HAP-1 (cell line): ENCODE data around the gene AOPEP.

Source experiments
- DNase-seq, 2 experiments: peaks; one replicate each; pipeline ENCODE4 v3.0.0-alpha.2; 2016 to 2020; ENCODE audit warnings: low spot score in 2 of 2
- H3K27me3 ChIP-seq: fragments of 250-450 bp; sonication (Bioruptor Pico); 2 replicates; pipeline ENCODE4 v1.5.1; 2020; ENCODE audit warnings: low read depth, mild to moderate bottlenecking, moderate library complexity
- H3K36me3 ChIP-seq: fragments of 250-450 bp; sonication (Bioruptor Pico); replicated peaks from 2 replicates; pipeline ENCODE4 v1.5.1; 2020; ENCODE audit warnings: mild to moderate bottlenecking
- H3K4me1 ChIP-seq: fragments of 250-450 bp; sonication (Bioruptor Pico); 2 replicates; pipeline ENCODE4 v1.5.1; 2020; ENCODE audit warnings: mild to moderate bottlenecking
- H3K4me3 ChIP-seq: fragments of 250-450 bp; sonication (Bioruptor Pico); 2 replicates; pipeline ENCODE4 v1.5.1; 2020; ENCODE audit warnings: mild to moderate bottlenecking, moderate library complexity
- H3K9me3 ChIP-seq: fragments of 250-450 bp; sonication (Bioruptor Pico); 2 replicates; pipeline ENCODE4 v1.5.1; 2020; ENCODE audit warnings: mild to moderate bottlenecking, moderate library complexity
- in situ Hi-C: fragments of 300-500 bp; cut with MboI; formaldehyde crosslinking; loops from 3 replicates; pipeline ENCODE4 v1.14.3; 2020; ENCODE audit warnings: low sequenced_read_pairs, inconsistent platforms, mixed read lengths

Gene AOPEP

DNA sequence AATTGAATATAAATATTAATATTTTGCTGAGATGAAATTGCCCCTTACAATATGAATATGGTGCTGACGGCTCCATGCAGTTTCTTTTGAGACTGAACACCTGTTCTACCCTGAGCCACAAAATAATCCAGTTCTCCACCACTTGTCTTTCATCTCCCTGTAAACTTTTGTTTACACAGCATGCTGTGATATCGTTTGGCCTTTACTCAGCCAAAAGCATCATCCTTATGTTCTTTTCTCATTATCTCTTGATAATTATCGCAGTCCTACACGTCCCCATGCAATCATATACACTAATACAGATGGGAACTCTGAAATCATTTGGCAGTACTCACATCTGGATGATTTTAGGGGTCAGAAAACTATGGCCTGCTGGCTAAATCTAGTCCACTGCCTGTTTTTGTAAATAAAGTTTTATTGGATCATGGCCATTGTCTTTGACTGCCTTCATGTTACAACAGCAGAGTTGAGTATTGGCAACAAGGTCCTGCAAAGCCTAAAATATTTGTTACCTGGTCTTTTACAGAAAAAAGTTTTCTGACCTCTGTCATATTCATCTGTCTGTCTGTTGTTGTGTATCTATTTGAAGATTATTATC is 53.3 kb downstream of the AOPEP start:
- in situ Hi-C loops = loop anchor here (5.0 kb wide), 1 partner anchor 343 kb away; no protein-coding TSS in a partner anchor
- DNase-seq = no peak
- Histone ChIP-seq H3K4me1 (peaks cover 2% of the 10 kb centered on the region; the same call in 1 of the 2 replicates), H3K27me3 (no peaks in the 10 kb centered on the region), H3K36me3 (no peaks in the 10 kb centered on the region; the same call in 1 of the 2 replicates), H3K4me3 (no peak overlapping the region), H3K9me3 (no peaks in the 10 kb centered on the region)

DNA sequence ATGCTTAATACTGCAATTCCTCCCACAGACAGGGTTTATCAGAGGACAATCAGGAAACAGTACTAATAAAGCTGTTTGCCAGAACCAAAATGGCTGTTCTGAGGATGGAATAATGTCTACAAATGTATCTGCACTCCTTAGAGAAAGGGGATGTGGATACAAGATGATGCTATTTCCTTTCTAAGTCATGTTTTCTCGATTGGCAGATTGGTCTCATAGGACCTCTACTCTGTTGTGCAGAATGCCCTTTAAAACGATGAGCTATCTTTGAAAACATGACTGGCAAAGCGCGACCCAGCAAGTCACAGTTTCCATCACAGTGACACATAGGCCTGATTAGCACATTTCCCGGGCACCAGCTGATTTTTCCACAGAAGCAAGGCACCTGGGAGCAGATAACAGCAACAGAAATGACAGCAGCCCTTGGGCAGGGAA is 54.0 kb downstream of the AOPEP start:
- DNase-seq = no peak
- H3K36me3 ChIP-seq = no peaks in the 10 kb centered on the region; the same call in 1 of the 2 replicates
- no peaks in the 10 kb centered on the region for H3K9me3 ChIP-seq
- peaks cover 2% of the 10 kb centered on the region; the same call in 1 of the 2 replicates for H3K4me1 ChIP-seq
- no peak overlapping the region for H3K4me3 ChIP-seq
- in situ Hi-C loops = loop anchor here (5.0 kb wide), 1 partner anchor 342 kb away; no protein-coding TSS in a partner anchor
- no peaks in the 10 kb centered on the region for H3K27me3 ChIP-seq

DNA sequence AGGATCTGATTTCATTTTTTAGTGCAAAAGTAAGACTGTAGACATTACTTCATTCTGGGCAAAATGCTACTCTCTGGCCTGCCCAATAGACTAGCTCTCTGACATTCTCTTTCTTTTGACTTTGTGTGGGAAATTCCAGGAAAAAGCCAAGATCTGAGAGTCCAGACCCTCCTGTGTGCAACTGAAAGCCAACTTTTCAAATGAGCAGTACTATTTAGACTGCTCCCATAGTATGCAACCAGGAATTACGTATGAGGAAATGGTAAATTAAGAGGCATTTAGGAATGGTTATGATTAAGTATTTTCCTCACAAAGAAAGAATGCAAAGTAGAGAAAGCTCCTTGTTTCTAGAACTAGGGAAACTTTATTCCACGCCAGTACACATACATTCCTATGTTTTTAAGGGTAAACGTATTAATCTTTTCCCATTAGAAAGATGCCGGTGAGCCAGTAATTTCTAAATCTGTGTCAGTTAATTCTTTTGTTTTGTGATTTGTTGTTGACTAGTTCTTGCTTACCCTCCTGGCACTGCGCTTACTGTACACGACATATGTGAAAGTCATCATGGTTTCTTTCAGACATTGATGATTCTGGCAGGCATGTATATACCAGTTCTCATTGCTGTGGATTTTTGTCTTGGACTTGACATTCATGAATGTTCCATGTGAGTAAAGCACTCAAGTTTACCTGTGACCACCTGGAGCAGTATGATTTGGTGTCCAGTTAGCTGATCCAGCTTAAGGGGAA is 56.0 kb downstream of the AOPEP start:
- Histone ChIP-seq H3K4me3 (no peak overlapping the region), H3K9me3 (no peaks in the 10 kb centered on the region), H3K36me3 (no peaks in the 10 kb centered on the region; the same call in 1 of the 2 replicates), H3K4me1 (peaks cover 2% of the 10 kb centered on the region; the same call in 1 of the 2 replicates), H3K27me3 (no peaks in the 10 kb centered on the region)
- in situ Hi-C loops = loop anchor here (5.0 kb wide), 1 partner anchor 340 kb away; no protein-coding TSS in a partner anchor
- no peak for DNase-seq

DNA sequence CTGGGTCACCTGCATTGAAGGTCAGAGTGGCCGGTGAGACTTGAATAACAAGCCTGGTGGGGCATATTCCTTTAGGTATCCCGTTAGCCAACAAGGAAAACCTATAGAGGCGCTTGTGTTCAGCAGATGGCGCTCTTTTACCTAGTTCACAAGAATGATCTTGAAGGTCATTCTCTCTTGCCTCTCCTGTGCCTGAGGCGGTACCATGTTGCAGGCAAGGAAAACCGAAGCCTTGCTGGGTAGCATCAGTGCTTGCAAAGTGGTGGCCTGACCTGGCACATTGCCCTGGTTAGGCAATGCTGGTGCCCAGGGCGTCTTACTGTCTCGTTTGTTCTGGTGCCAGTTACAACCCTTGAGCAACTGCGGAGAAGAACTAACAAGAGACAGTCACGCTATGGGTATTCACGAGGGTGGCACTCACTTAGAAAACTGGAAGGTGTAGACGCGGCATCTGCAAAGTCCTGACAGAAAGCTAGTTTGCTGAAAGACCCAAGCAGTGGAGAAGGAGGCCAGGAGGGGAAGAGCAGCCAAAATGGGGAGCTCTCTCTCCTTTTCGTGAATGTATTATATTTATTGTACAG is 56.7 kb downstream of the AOPEP start:
- H3K4me1 ChIP-seq = peaks cover 2% of the 10 kb centered on the region; the same call in 1 of the 2 replicates
- no peaks in the 10 kb centered on the region for H3K27me3 ChIP-seq
- no peaks in the 10 kb centered on the region for H3K9me3 ChIP-seq
- in situ Hi-C loops = loop anchor here (5.0 kb wide), 1 partner anchor 339 kb away; no protein-coding TSS in a partner anchor
- DNase-seq = peak; percentile 82 to 85
- H3K4me3 ChIP-seq = no peak overlapping the region
- no peaks in the 10 kb centered on the region; the same call in 1 of the 2 replicates for H3K36me3 ChIP-seq

DNA sequence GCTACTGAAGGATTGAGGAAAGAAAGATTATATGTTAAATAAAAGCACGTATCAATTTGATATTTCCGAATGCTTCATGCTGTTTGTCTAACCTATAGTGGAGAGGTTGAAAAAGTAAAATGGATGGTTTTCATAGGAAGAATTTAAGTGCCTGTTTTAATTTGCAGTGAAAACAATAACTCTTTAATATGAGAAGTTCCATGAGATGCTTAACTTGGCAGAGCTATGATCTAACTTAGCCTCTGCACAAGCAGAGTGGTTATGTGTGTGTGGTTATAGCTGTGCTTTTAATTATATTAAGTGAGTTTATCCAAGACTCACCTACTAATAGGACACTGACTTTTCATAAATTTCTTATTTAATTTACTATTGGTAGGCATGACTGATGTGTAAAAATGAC is 57.4 kb downstream of the AOPEP start:
- in situ Hi-C loops = loop anchor here (5.0 kb wide), 1 partner anchor 338 kb away; no protein-coding TSS in a partner anchor
- Histone ChIP-seq H3K4me1 (peaks cover 2% of the 10 kb centered on the region; the same call in 1 of the 2 replicates), H3K27me3 (no peaks in the 10 kb centered on the region), H3K9me3 (no peaks in the 10 kb centered on the region), H3K4me3 (no peak overlapping the region), H3K36me3 (no peaks in the 10 kb centered on the region; the same call in 1 of the 2 replicates)
- no peak for DNase-seq

DNA sequence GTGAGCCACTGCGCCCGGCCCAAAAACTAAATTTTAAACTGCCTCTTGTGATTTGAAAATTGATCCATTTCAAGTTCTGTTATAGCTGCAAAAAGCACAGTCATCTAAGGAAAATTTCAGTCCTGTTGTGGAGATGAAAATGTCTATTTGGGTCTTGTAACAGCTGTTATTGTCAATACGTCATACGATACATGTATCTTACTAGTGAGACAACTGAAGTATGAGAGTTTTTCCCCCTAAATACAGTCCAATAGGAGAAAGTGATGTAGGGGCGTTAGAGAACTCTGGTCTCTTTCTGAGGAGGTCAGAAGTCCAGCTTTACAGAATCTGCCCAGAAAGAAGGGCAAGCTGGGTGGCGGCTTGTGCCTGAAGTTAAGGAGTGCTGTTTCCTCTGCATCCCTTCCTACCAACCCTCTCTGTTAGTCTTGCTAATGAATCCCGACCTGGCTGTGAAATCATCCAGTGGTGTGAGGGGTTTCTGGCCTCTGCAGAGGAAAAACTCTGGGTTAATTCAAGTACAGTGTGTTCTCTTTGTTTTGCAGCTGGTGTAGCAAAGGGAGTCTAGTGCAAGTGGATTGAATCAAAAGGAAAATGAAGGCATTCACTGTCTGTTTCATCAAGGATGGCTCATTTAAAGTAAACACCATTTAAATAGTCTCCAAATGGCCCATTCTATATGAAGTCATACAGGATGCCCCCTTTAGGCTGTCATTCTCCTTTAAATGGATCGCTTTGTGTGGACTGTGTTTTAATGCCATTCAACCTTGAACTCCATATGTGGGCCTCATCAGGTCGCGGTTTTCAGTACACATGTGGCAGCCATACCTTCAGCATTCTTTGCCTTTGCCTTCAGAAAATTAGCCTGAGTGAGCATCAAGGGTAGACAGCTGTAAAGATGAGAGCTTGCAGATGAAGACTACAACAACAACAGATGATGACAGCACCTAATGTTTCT is 59.0 kb downstream of the AOPEP start:
- Histone ChIP-seq H3K27me3 (no peaks in the 10 kb centered on the region), H3K4me1 (peaks cover 2% of the 10 kb centered on the region; the same call in 1 of the 2 replicates), H3K4me3 (no peak overlapping the region), H3K9me3 (no peaks in the 10 kb centered on the region), H3K36me3 (no peaks in the 10 kb centered on the region; the same call in 1 of the 2 replicates)
- no peak for DNase-seq
- in situ Hi-C loops = no loop called here

DNA sequence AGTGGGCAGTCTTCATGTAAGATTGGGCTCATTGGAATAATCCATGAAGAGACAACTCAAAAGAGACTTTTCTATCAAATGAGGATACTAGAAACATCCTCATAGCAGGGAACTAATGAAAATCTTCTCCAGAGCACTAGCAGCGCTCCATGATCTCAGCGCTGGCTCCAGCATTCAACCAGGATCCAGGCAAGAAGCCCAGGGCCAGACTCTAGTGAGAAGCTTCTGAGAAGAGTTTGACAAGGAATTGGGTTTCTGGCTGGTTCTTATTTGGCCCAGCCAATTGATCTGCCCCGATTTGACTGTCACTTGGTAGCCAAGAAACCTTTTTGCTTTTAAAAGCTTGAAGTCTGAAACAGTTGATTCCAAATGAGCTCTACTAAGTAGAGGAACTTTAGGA is 60.1 kb downstream of the AOPEP start:
- in situ Hi-C loops = no loop called here

DNA sequence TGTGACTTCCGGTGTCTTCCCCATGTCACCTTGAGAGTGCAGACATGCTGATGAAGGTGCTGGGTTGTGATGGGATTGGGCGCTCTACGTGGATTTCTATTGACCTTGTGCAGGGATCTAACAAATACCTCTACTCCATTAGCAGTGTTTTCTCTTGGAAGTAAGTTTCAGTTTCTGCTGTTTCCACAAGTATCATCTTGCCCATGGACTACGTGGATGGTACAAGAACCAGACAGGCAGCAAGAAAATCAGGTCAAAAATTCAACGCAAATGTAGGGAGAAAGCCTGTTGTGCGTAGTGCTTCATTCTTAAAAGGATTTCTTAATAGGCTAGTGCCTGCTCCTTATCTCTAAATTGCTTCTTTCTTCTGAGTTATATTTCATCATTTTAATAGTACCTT is 60.8 kb downstream of the AOPEP start:
- H3K9me3 ChIP-seq = no peaks in the 10 kb centered on the region
- no peaks in the 10 kb centered on the region for H3K27me3 ChIP-seq
- peaks cover 2% of the 10 kb centered on the region; the same call in 1 of the 2 replicates for H3K4me1 ChIP-seq
- in situ Hi-C loops = no loop called here
- H3K36me3 ChIP-seq = no peaks in the 10 kb centered on the region; the same call in 1 of the 2 replicates
- DNase-seq = no peak
- no peak overlapping the region for H3K4me3 ChIP-seq

More for the DNA sequence above, 60.1 kb downstream of the AOPEP start:
- no peaks in the 10 kb centered on the region; the same call in 1 of the 2 replicates for H3K36me3 ChIP-seq
- peaks cover 2% of the 10 kb centered on the region; the same call in 1 of the 2 replicates for H3K4me1 ChIP-seq
- no peaks in the 10 kb centered on the region for H3K9me3 ChIP-seq
- H3K4me3 ChIP-seq = no peak overlapping the region
- no peak for DNase-seq
- H3K27me3 ChIP-seq = no peaks in the 10 kb centered on the region

DNA sequence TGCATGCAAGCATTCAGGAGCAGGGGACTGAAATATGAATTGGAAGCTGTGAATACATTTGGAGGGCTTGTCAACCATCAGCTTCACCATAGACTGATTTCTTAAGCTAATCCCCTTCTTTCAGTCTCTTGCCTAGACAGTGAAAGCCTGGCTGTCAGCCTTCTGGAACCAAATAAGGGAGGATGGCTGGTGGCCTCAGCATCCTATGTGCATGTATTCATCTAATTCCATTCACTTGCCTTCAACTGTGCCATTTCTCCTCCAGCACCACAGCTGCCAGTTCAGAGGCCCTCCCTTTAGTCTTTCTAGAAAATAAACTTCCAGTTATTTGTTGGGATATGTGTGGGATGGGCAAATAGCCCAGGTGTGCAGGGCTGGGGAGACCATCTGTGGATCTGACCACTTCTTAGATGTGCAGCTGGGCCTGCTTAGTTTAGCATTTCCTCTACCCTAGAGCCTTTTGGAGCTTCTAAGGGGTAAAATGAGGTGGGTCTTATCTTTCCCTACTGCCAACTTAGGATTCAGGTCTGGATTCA is 62.1 kb downstream of the AOPEP start:
- H3K27me3 ChIP-seq = no peaks in the 10 kb centered on the region
- no peak overlapping the region for H3K4me3 ChIP-seq
- in situ Hi-C loops = no loop called here
- H3K9me3 ChIP-seq = no peaks in the 10 kb centered on the region
- H3K4me1 ChIP-seq = no peaks in the 10 kb centered on the region
- no peaks in the 10 kb centered on the region; the same call in 1 of the 2 replicates for H3K36me3 ChIP-seq
- DNase-seq = no peak

DNA sequence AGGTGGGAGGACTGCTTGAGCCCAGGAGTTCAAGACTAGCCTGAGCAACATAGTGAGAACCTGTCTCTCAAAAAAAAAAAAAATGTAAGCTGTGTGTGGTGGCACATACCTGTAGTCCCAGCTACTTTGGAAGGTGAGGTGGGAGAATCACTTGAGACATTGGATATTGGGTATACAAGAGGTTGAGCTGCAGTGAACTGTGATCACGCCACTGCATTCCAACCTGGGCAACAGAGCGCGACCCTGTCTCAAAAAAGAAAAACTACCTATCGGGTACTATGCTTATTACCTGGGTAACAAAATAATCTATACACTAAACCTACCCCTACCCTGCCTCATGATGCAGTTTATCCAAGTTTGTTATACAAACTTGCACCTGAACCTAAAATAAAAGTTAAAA is 64.9 kb downstream of the AOPEP start:
- H3K9me3 ChIP-seq = no peaks in the 10 kb centered on the region
- no peaks in the 10 kb centered on the region; the same call in 1 of the 2 replicates for H3K36me3 ChIP-seq
- DNase-seq = no peak
- no peaks in the 10 kb centered on the region for H3K4me1 ChIP-seq
- no peak overlapping the region for H3K4me3 ChIP-seq
- no peaks in the 10 kb centered on the region for H3K27me3 ChIP-seq
- in situ Hi-C loops = no loop called here

DNA sequence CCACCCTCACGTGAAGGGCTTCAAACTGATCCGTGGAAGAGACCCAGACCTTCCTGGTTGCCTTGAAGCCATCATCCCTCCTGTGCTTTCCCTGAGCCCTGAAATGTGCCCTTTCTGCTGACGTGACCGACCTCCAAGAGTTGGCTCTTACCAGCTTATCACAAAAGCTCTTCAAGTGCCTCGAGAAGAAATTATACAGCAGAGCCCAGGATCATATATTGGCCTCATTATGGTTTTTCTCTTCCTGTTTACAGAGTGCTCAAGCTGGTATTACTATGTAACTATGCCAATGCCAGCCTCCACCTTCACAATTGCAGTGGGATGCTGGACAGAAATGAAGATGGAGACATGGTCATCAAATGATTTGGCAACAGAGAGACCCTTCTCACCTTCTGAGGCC is 66.0 kb downstream of the AOPEP start:
- in situ Hi-C loops = no loop called here
- no peaks in the 10 kb centered on the region; the same call in 1 of the 2 replicates for H3K36me3 ChIP-seq
- H3K4me3 ChIP-seq = no peak overlapping the region
- no peaks in the 10 kb centered on the region for H3K27me3 ChIP-seq
- no peaks in the 10 kb centered on the region for H3K9me3 ChIP-seq
- no peaks in the 10 kb centered on the region for H3K4me1 ChIP-seq
- DNase-seq = no peak

DNA sequence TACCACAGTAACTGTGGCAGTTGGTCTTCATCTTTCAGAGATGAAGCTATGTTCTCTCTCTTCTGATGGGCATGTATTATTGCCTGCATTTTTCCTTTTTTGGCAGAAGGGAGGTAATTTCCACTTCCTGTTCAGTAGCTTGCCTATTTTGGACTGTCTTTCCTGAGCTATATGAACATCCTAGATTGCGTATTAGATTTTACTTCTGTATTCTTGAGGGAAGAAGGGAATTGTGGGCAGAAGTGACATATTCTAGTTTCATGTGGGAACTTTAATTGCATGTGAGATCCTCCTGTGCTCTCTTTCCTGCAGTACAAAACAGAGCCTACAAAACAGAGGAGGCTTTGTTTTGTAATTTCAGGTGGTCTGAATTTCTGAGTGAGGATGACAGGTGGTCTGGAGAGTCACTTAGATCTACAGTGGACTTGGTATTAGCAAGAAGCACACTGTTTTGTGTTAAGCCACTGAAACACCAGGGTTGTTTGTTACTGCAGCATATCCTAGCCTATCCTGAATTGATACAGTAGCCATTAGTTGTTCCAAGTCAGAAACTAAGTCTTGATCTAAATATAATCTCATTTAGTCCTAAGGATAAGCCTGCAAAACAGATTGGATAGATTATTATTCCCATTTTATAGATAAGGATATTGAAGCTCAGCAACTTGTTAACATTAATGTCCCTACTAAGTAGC is 68.1 kb downstream of the AOPEP start:
- H3K9me3 ChIP-seq = no peaks in the 10 kb centered on the region
- no peak overlapping the region for H3K4me3 ChIP-seq
- peaks cover 3% of the 10 kb centered on the region for H3K4me1 ChIP-seq
- in situ Hi-C loops = no loop called here
- H3K36me3 ChIP-seq = no peaks in the 10 kb centered on the region; the same call in 1 of the 2 replicates
- H3K27me3 ChIP-seq = no peaks in the 10 kb centered on the region
- DNase-seq = no peak
